ENCODE data around the gene RHOA. TPM values are rescaled to one million over a fixed set of nuclear protein-coding genes. Genes with fewer than 3 reads are reported as not detected.

Gene RHOA
- total RNA-seq, 1 experiment from 2014 or later, result 283 TPM

Other genes starting within 250 kb of the RHOA start
- 25.3 and 25.5 TPM in 2 replicates for gene CCDC71, start 245.6 kb downstream of the RHOA start, total RNA-seq (2014; rRNA removed; shearing (Covaris generic))
- 12.2 and 15.8 TPM in 2 replicates for gene KLHDC8B, start 240.4 kb downstream of the RHOA start, total RNA-seq (2014; rRNA removed; shearing (Covaris generic))
- 1.7 and 2.1 TPM in 2 replicates for gene C3orf62, start 134.7 kb downstream of the RHOA start, total RNA-seq (2014; rRNA removed; shearing (Covaris generic))
- 11.8 and 12.4 TPM in 2 replicates for gene USP4, start 71.9 kb downstream of the RHOA start, total RNA-seq (2014; rRNA removed; shearing (Covaris generic))
- gene GPX1, start 53.6 kb downstream of the RHOA start, total RNA-seq (2014; rRNA removed; shearing (Covaris generic)), result 28.7 and 29.0 TPM in 2 replicates
- gene TCTA, start 447 bp upstream of the RHOA start, total RNA-seq (2014; rRNA removed; shearing (Covaris generic)), result 17.7 and 19.8 TPM in 2 replicates
- 0.32 TPM in 1 of 2 replicates, not detected in the other for gene AMT, start 10.5 kb upstream of the RHOA start, total RNA-seq (2014; rRNA removed; shearing (Covaris generic))
- gene NICN1, start 17.3 kb upstream of the RHOA start, total RNA-seq (2014; rRNA removed; shearing (Covaris generic)), result 3.0 and 3.5 TPM in 2 replicates
- 98.1 and 98.9 TPM in 2 replicates for gene DAG1, start 58.3 kb upstream of the RHOA start, total RNA-seq (2014; rRNA removed; shearing (Covaris generic))
- 0.11 and 0.40 TPM in 2 replicates for gene BSN, start 142.5 kb upstream of the RHOA start, total RNA-seq (2014; rRNA removed; shearing (Covaris generic))